Endothelial cell of umbilical vein (primary cell): Measurements from ENCODE around the gene RSPO3. TPM values are rescaled to one million over a fixed set of nuclear protein-coding genes. Genes with fewer than 3 reads are reported as not detected.
A peak's percentile ranks its signal among the peaks of the same experiment; 100 is the strongest.

ENCODE experiments used
- BruUV-seq: library from RNA; stranded (reverse); fragments of 400-500 nt; replicated peaks from 2 replicates; lab custom pipeline; 2021; lab: Mats Ljungman, UMichigan
- CTCF ChIA-PET: fragments of 300-600, 350-600 bp; sonication (Branson Sonifier 250); formaldehyde crosslinking; loops from one replicate; lab custom pipeline; 2021; ENCODE audit warnings: antibody characterized with exemption, inconsistent platforms; lab: Charles Lee
- POLR2A ChIA-PET: fragments of 300-600, 350-600 bp; sonication (Branson Sonifier 250); formaldehyde crosslinking; loops from one replicate; lab custom pipeline; 2021; ENCODE audit warnings: antibody characterized with exemption, inconsistent platforms; lab: Charles Lee
- DNase-seq: peaks from one replicate; pipeline ENCODE4 v3.0.0-alpha.2; 2011; ENCODE audit warnings: low read depth, low spot score
- FAIRE-seq: peaks from 2 replicates; lab custom pipeline; 2011; peaks lifted over from hg19 to GRCh38; lab: Jason Lieb, UNC
- H2AFZ ChIP-seq: 2 replicates; pipeline ENCODE4 v1.6.0; 2012; ENCODE audit warnings: low read depth, low read length, control low read depth, inconsistent platforms
- H3K27ac ChIP-seq: 2 replicates; pipeline ENCODE4 v1.5.1; 2011; ENCODE audit warnings: low read depth, mild to moderate bottlenecking, control low read depth, low read length, moderate library complexity; ENCODE audit not compliant: insufficient read depth
- H3K27me3 ChIP-seq, 2 experiments: 2 replicates each; pipeline versions ENCODE4 v1.6.0 to v1.6.1; 2011; ENCODE audit warnings: low read length in 2 of 2, mixed read lengths in 1 of 2; ENCODE audit not compliant: control insufficient read depth in 2 of 2, insufficient read depth in 2 of 2
- H3K36me3 ChIP-seq, 2 experiments: 2 replicates in 1 of 2; 3 replicates in 1 of 2; pipeline ENCODE4 v1.5.1; 2011; ENCODE audit warnings: low read length in 2 of 2, mild to moderate bottlenecking in 1 of 2, moderate library complexity in 1 of 2; ENCODE audit not compliant: control insufficient read depth in 2 of 2, insufficient read depth in 2 of 2; ENCODE audit errors: extremely low read depth in 1 of 2
- H3K4me1 ChIP-seq: 3 replicates; pipeline ENCODE4 v1.5.1; 2011; ENCODE audit warnings: mild to moderate bottlenecking, low read length; ENCODE audit not compliant: control insufficient read depth, insufficient read depth; ENCODE audit errors: extremely low read depth
- H3K4me2 ChIP-seq: 2 replicates; pipeline ENCODE4 v1.6.1; 2011; ENCODE audit warnings: low read length, control low read depth, mixed read lengths; ENCODE audit not compliant: insufficient read depth
- H3K4me3 ChIP-seq, 3 experiments: fragments of 200-600 bp in 1 of 3; sonication (generic), shearing (Covaris generic) in 1 of 3; replicated peaks in 1 of 3; 2 replicates each; pipeline ENCODE4 v1.5.1; 2011 to 2016; ENCODE audit warnings: control low read depth in 3 of 3, low read length in 3 of 3, mild to moderate bottlenecking in 2 of 3, inconsistent platforms in 1 of 3, low read depth in 1 of 3, moderate library complexity in 1 of 3; ENCODE audit not compliant: insufficient read depth in 1 of 3
- H3K79me2 ChIP-seq: 2 replicates; pipeline ENCODE4 v1.6.0; 2012; ENCODE audit warnings: low read length, inconsistent platforms; ENCODE audit not compliant: control insufficient read depth, insufficient read depth
- H3K9ac ChIP-seq: replicated peaks from 2 replicates; pipeline ENCODE3; 2011; ENCODE audit warnings: low read length, control low read depth; ENCODE audit not compliant: insufficient read depth; ENCODE audit errors: extremely low read depth
- H3K9me1 ChIP-seq: replicated peaks from 3 replicates; pipeline ENCODE4 v1.6.0; 2011; ENCODE audit warnings: mild to moderate bottlenecking, low read length; ENCODE audit not compliant: control insufficient read depth, insufficient read depth; ENCODE audit errors: extremely low read depth
- H3K9me3 ChIP-seq: replicated peaks from 2 replicates; pipeline ENCODE4 v1.5.1; 2012; ENCODE audit warnings: low read length, inconsistent platforms; ENCODE audit not compliant: control insufficient read depth, insufficient read depth
- H4K20me1 ChIP-seq: replicated peaks from 2 replicates; pipeline ENCODE3; 2011; ENCODE audit warnings: mild to moderate bottlenecking, low read length; ENCODE audit not compliant: control insufficient read depth, insufficient read depth; ENCODE audit errors: extremely low read depth
- EZH2 ChIP-seq: IDR thresholded peaks from 2 replicates; pipeline ENCODE4 v1.6.1; 2012; ENCODE audit warnings: borderline replicate concordance, low read depth, mild to moderate bottlenecking, moderate library complexity, low read length, inconsistent platforms; ENCODE audit not compliant: severe bottlenecking
- FOS ChIP-seq: IDR thresholded peaks from 2 replicates; pipeline ENCODE4 v1.6.1; 2011; ENCODE audit warnings: mild to moderate bottlenecking, low read length, moderate library complexity, borderline replicate concordance; ENCODE audit not compliant: insufficient read depth
- GATA2 ChIP-seq: IDR thresholded peaks from 2 replicates; pipeline ENCODE4 v1.7.0; 2011; ENCODE audit warnings: low read depth, mild to moderate bottlenecking, moderate library complexity, mixed read lengths, low read length; ENCODE audit not compliant: insufficient read length, insufficient read depth
- JUN ChIP-seq: IDR thresholded peaks from 2 replicates; pipeline ENCODE4 v1.6.1; 2011; ENCODE audit warnings: borderline replicate concordance, low read depth; ENCODE audit not compliant: insufficient read length, insufficient read depth
- MYC ChIP-seq: IDR thresholded peaks from one replicate; pipeline ENCODE4 v1.6.1; 2011; ENCODE audit warnings: mild to moderate bottlenecking, low read depth, low read length
- POLR2A ChIP-seq: IDR thresholded peaks from 2 replicates; pipeline ENCODE4 v1.6.1; 2012; ENCODE audit warnings: low read depth, mild to moderate bottlenecking, control low read depth, low read length
- POLR2AphosphoS5 ChIP-seq: IDR thresholded peaks from 2 replicates; pipeline ENCODE4 v1.6.1; 2012; ENCODE audit warnings: low read depth, mild to moderate bottlenecking, control low read depth, low read length, moderate library complexity; ENCODE audit not compliant: insufficient read depth
- dilution Hi-C: fragments of 300-500 bp; cut with MboI; formaldehyde crosslinking; loops from one replicate; pipeline ENCODE4 v1.15.0; 2019; ENCODE audit warnings: low sequenced_read_pairs; ENCODE audit not compliant: extremely low pct_ligation_motif_present
- intact Hi-C: fragments of 100-400 bp; cut with micrococcal nuclease; formaldehyde crosslinking; loops from one replicate; pipeline ENCODE4 v1.10.0; 2022
- polyA plus RNA-seq, 4 experiments: library from polyadenylated mRNA; depleted of rRNA in 3 of 4; stranded (reverse) in 3 of 4; unstranded in 1 of 4; fragments of >200 nt; gene quantifications; 2 replicates each; pipeline versions ENCODE4 v1.2.1 to v1.2.3, GENCODE V29; 2011 to 2012; ENCODE audit warnings: missing spikeins in 1 of 4
- total RNA-seq: library from RNA; stranded (reverse); gene quantifications from 2 replicates; pipeline ENCODE4 v1.2.3, GENCODE V29; 2021
- TF ChIP-seq, protein P1 (sequence below): IDR thresholded peaks from 2 replicates; pipeline ENCODE4 v1.6.1; 2011; ENCODE audit not compliant: insufficient read depth, insufficient read length
- TF ChIP-seq, protein P2 (sequence below), 2 donors: IDR thresholded peaks; 1 replicate in 1 of 2; 2 replicates in 1 of 2; pipeline ENCODE4 v1.5.1; 2011; ENCODE audit warnings: low read length in 2 of 2, mild to moderate bottlenecking in 2 of 2, moderate library complexity in 2 of 2, control low read depth in 1 of 2, inconsistent platforms in 1 of 2, low read depth in 1 of 2; ENCODE audit not compliant: insufficient read depth in 1 of 2; ENCODE audit errors: extremely low read depth in 1 of 2

The RSPO3 gene
- total and polyA plus RNA-seq, 2 donors (not counting 3 experiments of a cell fraction or from before 2014, with no cell fraction given), result 1.8 to 11.1 TPM

DNA sequence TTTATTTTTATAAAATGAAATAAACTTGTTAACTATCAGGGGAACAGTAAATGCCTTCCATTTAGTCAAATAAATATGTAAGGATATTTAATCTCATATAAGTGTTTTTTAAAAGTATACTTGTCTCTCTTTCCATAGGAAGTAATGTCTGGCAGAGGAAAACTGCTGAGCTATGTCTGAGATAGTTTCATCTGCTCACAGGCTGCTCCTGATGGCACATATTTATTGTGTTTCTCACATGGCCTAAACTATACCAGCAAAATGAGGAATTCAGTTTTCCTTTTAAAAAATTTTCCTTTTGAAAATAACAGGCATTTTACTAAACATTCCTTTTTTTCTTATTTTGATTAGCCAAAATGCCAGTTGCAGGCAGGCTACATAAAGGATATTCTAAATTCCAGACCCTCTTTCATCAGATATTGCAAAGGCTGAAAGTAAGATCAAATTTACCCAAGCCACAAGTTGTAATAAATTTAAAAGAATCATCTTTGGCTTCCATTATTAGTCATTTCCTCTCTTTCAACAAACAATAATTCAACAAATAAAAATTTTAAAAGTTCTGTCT lies 88.1 kb downstream of the RSPO3 start:
- FAIRE-seq (no peak), DNase-seq (peak; percentile 44)
- H3K79me2 ChIP-seq, result no peaks in the 10 kb centered on the region
- intact Hi-C loops, result no loop called here
- no peaks in the 10 kb centered on the region for H3K27me3 ChIP-seq
- peak overlapping the region; percentile 19 for H3K9ac ChIP-seq
- dilution Hi-C loops, result no loop called here
- H3K9me1 ChIP-seq, result no peaks in the 10 kb centered on the region
- H3K9me3 ChIP-seq, result no peaks in the 10 kb centered on the region
- no TSS peak for BruUV-seq
- peak overlapping the region; percentile 48 for H3K27ac ChIP-seq
- peaks cover 31% of the 10 kb centered on the region for H3K4me1 ChIP-seq
- ChIA-PET CTCF (interaction anchor here (1.0 kb wide), 1 partner anchor 59 kb away, joined by 3 read pairs; no protein-coding TSS in a partner anchor), POLR2A (no interaction called here)
- peak overlapping the region; percentile 47 for H3K4me2 ChIP-seq
- H3K36me3 ChIP-seq, result no peaks in the 10 kb centered on the region
- no peak overlapping the region for H3K4me3 ChIP-seq
- H4K20me1 ChIP-seq, result no peaks in the 10 kb centered on the region
- TF ChIP-seq EZH2, result no peak
- TF ChIP-seq JUN, result no peak
- TF ChIP-seq, protein P1, sequence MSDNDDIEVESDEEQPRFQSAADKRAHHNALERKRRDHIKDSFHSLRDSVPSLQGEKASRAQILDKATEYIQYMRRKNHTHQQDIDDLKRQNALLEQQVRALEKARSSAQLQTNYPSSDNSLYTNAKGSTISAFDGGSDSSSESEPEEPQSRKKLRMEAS, result no peak
- no peak for TF ChIP-seq GATA2
- TF ChIP-seq MYC, result no peak
- TF ChIP-seq POLR2A, result no peak
- TF ChIP-seq, protein P2, sequence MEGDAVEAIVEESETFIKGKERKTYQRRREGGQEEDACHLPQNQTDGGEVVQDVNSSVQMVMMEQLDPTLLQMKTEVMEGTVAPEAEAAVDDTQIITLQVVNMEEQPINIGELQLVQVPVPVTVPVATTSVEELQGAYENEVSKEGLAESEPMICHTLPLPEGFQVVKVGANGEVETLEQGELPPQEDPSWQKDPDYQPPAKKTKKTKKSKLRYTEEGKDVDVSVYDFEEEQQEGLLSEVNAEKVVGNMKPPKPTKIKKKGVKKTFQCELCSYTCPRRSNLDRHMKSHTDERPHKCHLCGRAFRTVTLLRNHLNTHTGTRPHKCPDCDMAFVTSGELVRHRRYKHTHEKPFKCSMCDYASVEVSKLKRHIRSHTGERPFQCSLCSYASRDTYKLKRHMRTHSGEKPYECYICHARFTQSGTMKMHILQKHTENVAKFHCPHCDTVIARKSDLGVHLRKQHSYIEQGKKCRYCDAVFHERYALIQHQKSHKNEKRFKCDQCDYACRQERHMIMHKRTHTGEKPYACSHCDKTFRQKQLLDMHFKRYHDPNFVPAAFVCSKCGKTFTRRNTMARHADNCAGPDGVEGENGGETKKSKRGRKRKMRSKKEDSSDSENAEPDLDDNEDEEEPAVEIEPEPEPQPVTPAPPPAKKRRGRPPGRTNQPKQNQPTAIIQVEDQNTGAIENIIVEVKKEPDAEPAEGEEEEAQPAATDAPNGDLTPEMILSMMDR (IDR thresholded peaks at IDR 0.05; ENCODE audit: extremely low read depth in 1 of 2, insufficient read depth in 1 of 2, low read depth in 1 of 2, low read length in 2 of 2), result no peak
- TF ChIP-seq FOS, result no peak
- TF ChIP-seq POLR2AphosphoS5, result no peak
- H2AFZ ChIP-seq, result no peak overlapping the region
